ENCODE results near the gene EPS8.

DNA sequence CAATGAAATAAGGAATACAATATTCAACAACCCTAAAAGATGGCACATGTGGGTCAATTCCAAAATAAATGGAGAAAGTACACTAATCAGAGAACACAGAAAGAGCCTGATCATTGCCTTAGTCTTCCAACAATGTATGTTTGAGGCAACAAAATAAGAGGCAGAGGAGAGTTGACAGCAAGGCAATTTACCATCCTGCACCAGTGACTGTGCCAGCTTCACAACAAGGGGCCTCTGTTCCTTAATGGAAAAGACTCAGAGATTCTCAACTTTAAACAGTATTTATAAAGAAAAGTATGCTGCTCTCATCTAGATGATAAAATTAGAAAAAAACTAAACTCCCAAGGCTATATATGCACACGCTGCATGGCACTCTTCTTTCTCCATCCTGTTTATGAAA, 25.9 kb downstream of the EPS8 start:
- TF ChIP-seq CTCF (optimal IDR thresholded peaks at IDR 0.05 in 1 of 3, IDR thresholded peaks at IDR 0.05 in 1 of 3, conservative IDR thresholded peaks at IDR 0.05 in 1 of 3; ENCODE audit: extremely low read depth in 1 of 3, insufficient read depth in 2 of 3, low read length in 3 of 3) (no peak), EZH2 (IDR thresholded peaks at IDR 0.05; ENCODE audit: low read length) (no peak)
